GM23338 (cell line): Measurements from ENCODE around the gene LYZ. TPM values are rescaled to one million over a fixed set of nuclear protein-coding genes. Genes with fewer than 3 reads are reported as not detected.

Experiments
- ATAC-seq: fragments of 200-7000 bp; cut with Tn5 transposase; 3 replicates; pipeline ENCODE4 v1.9.1; 2020
- DNase-seq: peaks from one replicate; pipeline ENCODE4 v3.0.0-alpha.2; 2015; ENCODE audit warnings: low spot score
- H2AFZ ChIP-seq: fragments of 200-600 bp; sonication (generic); 2 replicates; pipeline ENCODE4 v1.8.0; 2016; ENCODE audit warnings: antibody characterized with exemption, mild to moderate bottlenecking, moderate library complexity
- H3F3A ChIP-seq: fragments of 200-600 bp; sonication (generic); replicated peaks from 2 replicates; pipeline ENCODE4 v1.8.0; 2017; ENCODE audit warnings: antibody characterized with exemption, mixed run types, low read depth
- H3K27ac ChIP-seq: fragments of 200-600 bp; sonication (generic); 2 replicates; pipeline ENCODE4 v1.6.1; 2016; ENCODE audit warnings: low read depth
- H3K27me3 ChIP-seq: fragments of 200-600 bp; sonication (generic); 2 replicates; pipeline ENCODE4 v1.8.0; 2016; ENCODE audit warnings: mild to moderate bottlenecking, mixed run types, moderate library complexity; ENCODE audit not compliant: insufficient read depth
- H3K36me3 ChIP-seq: fragments of 200-600 bp; sonication (generic); 2 replicates; pipeline ENCODE4 v1.8.0; 2016; ENCODE audit warnings: mild to moderate bottlenecking; ENCODE audit not compliant: insufficient read depth
- H3K4me1 ChIP-seq: fragments of 200-600 bp; sonication (generic); 2 replicates; pipeline ENCODE4 v1.8.0; 2016; ENCODE audit warnings: mild to moderate bottlenecking, moderate library complexity; ENCODE audit not compliant: insufficient read depth
- H3K4me2 ChIP-seq: fragments of 200-600 bp; sonication (generic); 2 replicates; pipeline ENCODE4 v1.7.1; 2017; ENCODE audit warnings: mixed run types
- H3K4me3 ChIP-seq: fragments of 200-600 bp; sonication (generic); 2 replicates; pipeline ENCODE4 v1.6.1; 2016; ENCODE audit warnings: mixed run types
- H3K79me2 ChIP-seq: fragments of 200-600 bp; sonication (generic); replicated peaks from 2 replicates; pipeline ENCODE4 v1.8.0; 2017; ENCODE audit warnings: mild to moderate bottlenecking; ENCODE audit not compliant: insufficient read depth
- H3K9me2 ChIP-seq: fragments of 200-600 bp; sonication (generic); 2 replicates; pipeline ENCODE4 v1.8.0; 2017; ENCODE audit not compliant: insufficient read depth
- H4K20me1 ChIP-seq: fragments of 200-600 bp; sonication (generic); replicated peaks from 2 replicates; pipeline ENCODE4 v1.8.0; 2017; ENCODE audit warnings: mild to moderate bottlenecking; ENCODE audit not compliant: insufficient read depth
- H3K27ac Mint-ChIP-seq: 2 replicates; pipeline ENCODE4 v1.8.0; 2020; ENCODE audit warnings: inconsistent platforms, mild to moderate bottlenecking, moderate library complexity, mixed read lengths
- H3K27me3 Mint-ChIP-seq: 3 replicates; pipeline ENCODE4 v1.8.0; 2022; ENCODE audit warnings: low read depth, mild to moderate bottlenecking, moderate library complexity, mixed read lengths, inconsistent platforms; ENCODE audit not compliant: insufficient read depth, poor library complexity
- H3K36me3 Mint-ChIP-seq: 3 replicates; pipeline ENCODE4 v1.8.0; 2021; ENCODE audit warnings: low read depth, mild to moderate bottlenecking, inconsistent platforms, moderate library complexity, mixed read lengths
- H3K4me1 Mint-ChIP-seq: 3 replicates; pipeline ENCODE4 v1.8.0; 2020; ENCODE audit warnings: mild to moderate bottlenecking, inconsistent platforms, mixed read lengths
- H3K4me3 Mint-ChIP-seq: 3 replicates; pipeline ENCODE4 v1.8.0; 2021; ENCODE audit warnings: moderate library complexity, mild to moderate bottlenecking, inconsistent platforms, mixed read lengths
- H3K9me3 Mint-ChIP-seq: 3 replicates; pipeline ENCODE4 v1.8.0; 2020; ENCODE audit warnings: moderate library complexity, mild to moderate bottlenecking, inconsistent platforms, mixed read lengths
- CREB1 ChIP-seq: fragments of 250-450 bp; sonication (Bioruptor Pico); IDR thresholded peaks from 2 replicates; pipeline ENCODE4 v1.5.0; 2020; ENCODE audit warnings: low read depth, mild to moderate bottlenecking, moderate library complexity
- EZH2phosphoT487 ChIP-seq: fragments of 200-600 bp; sonication (generic); IDR thresholded peaks from one replicate; pipeline ENCODE4 v1.8.1; 2018; ENCODE audit warnings: antibody characterized with exemption; ENCODE audit not compliant: unreplicated experiment
- NANOG ChIP-seq: IDR thresholded peaks from 2 replicates; pipeline ENCODE4 v1.6.1; 2016; ENCODE audit warnings: antibody characterized with exemption, borderline replicate concordance
- POLR2AphosphoS5 ChIP-seq: IDR thresholded peaks from 2 replicates; pipeline ENCODE4 v1.6.1; 2016; ENCODE audit warnings: antibody characterized with exemption, low read depth
- ZNF114 ChIP-seq: fragments of 250-450 bp; sonication (Bioruptor Pico); IDR thresholded peaks from 2 replicates; pipeline ENCODE4 v1.5.0; 2020; ENCODE audit warnings: mild to moderate bottlenecking, moderate library complexity
- ZNF331 ChIP-seq: fragments of 250-450 bp; sonication (Bioruptor Pico); IDR thresholded peaks from 2 replicates; pipeline ENCODE4 v1.5.0; 2020; ENCODE audit warnings: low read depth, mild to moderate bottlenecking, moderate library complexity
- polyA plus RNA-seq: library from polyadenylated mRNA; unstranded; fragments of >200 nt; fragmentation: Nextera tagmentation; extraction: Ambion mirVana; gene quantifications from 2 replicates; pipeline ENCODE4 v1.2.1, GENCODE V29; 2016
- total RNA-seq: library from RNA; depleted of rRNA; stranded (reverse); fragments of >200 nt; shearing (Covaris generic); gene quantifications from 2 replicates; pipeline ENCODE4 v1.2.3, GENCODE V29; 2014
- TF ChIP-seq, protein P1 (sequence below): IDR thresholded peaks from one replicate; pipeline ENCODE4 v1.6.1; 2018; ENCODE audit warnings: antibody characterized with exemption; ENCODE audit not compliant: unreplicated experiment
- TF ChIP-seq, protein P2 (sequence below): fragments of 250-450 bp; sonication (Bioruptor Pico); IDR thresholded peaks from 2 replicates; pipeline ENCODE4 v1.5.0; 2020; ENCODE audit warnings: mild to moderate bottlenecking, moderate library complexity
- TF ChIP-seq, protein P3 (sequence below), 2 experiments: fragments of 200-600 bp in 1 of 2; sonication (generic) in 1 of 2; conservative IDR thresholded peaks; 2 replicates each; pipeline versions ENCODE4 v1.5.1 to v1.6.1; 2016 to 2017; ENCODE audit warnings: antibody characterized with exemption in 2 of 2, low read depth in 2 of 2, mild to moderate bottlenecking in 2 of 2, moderate library complexity in 1 of 2

Gene LYZ
- total and polyA plus RNA-seq, 2 experiments from 2014 or later = not detected

DNA sequence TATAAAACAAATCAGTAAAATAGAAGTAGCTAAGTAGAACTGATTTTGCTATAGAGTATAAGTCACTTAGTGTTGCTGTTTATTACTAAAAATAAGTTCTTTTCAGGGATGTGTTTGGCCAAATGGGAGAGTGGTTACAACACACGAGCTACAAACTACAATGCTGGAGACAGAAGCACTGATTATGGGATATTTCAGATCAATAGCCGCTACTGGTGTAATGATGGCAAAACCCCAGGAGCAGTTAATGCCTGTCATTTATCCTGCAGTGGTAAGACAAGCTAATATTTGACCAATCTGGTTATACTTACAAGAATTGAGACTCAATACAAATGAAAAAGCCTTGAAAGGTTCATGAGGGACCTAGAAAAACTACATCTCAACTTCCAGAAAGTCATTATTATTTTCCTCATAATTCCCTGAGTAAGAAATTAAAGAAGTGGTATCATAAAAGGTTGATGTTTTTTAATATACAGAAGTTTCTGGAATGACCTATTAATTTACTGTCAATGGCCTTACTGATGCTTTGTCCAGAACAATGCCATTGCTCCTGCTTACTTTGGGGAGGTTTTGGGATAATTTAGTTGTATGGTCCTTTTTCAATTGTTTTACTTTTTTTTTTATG is 1.9 kb downstream of the LYZ start:
- H3K79me2 ChIP-seq = no peaks in the 10 kb centered on the region
- H3K27me3 ChIP-seq = no peaks in the 10 kb centered on the region
- TF ChIP-seq CREB1 (CRISPR knock-in tag) = no peak
- TF ChIP-seq, protein P1, sequence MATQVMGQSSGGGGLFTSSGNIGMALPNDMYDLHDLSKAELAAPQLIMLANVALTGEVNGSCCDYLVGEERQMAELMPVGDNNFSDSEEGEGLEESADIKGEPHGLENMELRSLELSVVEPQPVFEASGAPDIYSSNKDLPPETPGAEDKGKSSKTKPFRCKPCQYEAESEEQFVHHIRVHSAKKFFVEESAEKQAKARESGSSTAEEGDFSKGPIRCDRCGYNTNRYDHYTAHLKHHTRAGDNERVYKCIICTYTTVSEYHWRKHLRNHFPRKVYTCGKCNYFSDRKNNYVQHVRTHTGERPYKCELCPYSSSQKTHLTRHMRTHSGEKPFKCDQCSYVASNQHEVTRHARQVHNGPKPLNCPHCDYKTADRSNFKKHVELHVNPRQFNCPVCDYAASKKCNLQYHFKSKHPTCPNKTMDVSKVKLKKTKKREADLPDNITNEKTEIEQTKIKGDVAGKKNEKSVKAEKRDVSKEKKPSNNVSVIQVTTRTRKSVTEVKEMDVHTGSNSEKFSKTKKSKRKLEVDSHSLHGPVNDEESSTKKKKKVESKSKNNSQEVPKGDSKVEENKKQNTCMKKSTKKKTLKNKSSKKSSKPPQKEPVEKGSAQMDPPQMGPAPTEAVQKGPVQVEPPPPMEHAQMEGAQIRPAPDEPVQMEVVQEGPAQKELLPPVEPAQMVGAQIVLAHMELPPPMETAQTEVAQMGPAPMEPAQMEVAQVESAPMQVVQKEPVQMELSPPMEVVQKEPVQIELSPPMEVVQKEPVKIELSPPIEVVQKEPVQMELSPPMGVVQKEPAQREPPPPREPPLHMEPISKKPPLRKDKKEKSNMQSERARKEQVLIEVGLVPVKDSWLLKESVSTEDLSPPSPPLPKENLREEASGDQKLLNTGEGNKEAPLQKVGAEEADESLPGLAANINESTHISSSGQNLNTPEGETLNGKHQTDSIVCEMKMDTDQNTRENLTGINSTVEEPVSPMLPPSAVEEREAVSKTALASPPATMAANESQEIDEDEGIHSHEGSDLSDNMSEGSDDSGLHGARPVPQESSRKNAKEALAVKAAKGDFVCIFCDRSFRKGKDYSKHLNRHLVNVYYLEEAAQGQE = no peak
- TF ChIP-seq POLR2AphosphoS5 = no peak
- TF ChIP-seq, protein P2, sequence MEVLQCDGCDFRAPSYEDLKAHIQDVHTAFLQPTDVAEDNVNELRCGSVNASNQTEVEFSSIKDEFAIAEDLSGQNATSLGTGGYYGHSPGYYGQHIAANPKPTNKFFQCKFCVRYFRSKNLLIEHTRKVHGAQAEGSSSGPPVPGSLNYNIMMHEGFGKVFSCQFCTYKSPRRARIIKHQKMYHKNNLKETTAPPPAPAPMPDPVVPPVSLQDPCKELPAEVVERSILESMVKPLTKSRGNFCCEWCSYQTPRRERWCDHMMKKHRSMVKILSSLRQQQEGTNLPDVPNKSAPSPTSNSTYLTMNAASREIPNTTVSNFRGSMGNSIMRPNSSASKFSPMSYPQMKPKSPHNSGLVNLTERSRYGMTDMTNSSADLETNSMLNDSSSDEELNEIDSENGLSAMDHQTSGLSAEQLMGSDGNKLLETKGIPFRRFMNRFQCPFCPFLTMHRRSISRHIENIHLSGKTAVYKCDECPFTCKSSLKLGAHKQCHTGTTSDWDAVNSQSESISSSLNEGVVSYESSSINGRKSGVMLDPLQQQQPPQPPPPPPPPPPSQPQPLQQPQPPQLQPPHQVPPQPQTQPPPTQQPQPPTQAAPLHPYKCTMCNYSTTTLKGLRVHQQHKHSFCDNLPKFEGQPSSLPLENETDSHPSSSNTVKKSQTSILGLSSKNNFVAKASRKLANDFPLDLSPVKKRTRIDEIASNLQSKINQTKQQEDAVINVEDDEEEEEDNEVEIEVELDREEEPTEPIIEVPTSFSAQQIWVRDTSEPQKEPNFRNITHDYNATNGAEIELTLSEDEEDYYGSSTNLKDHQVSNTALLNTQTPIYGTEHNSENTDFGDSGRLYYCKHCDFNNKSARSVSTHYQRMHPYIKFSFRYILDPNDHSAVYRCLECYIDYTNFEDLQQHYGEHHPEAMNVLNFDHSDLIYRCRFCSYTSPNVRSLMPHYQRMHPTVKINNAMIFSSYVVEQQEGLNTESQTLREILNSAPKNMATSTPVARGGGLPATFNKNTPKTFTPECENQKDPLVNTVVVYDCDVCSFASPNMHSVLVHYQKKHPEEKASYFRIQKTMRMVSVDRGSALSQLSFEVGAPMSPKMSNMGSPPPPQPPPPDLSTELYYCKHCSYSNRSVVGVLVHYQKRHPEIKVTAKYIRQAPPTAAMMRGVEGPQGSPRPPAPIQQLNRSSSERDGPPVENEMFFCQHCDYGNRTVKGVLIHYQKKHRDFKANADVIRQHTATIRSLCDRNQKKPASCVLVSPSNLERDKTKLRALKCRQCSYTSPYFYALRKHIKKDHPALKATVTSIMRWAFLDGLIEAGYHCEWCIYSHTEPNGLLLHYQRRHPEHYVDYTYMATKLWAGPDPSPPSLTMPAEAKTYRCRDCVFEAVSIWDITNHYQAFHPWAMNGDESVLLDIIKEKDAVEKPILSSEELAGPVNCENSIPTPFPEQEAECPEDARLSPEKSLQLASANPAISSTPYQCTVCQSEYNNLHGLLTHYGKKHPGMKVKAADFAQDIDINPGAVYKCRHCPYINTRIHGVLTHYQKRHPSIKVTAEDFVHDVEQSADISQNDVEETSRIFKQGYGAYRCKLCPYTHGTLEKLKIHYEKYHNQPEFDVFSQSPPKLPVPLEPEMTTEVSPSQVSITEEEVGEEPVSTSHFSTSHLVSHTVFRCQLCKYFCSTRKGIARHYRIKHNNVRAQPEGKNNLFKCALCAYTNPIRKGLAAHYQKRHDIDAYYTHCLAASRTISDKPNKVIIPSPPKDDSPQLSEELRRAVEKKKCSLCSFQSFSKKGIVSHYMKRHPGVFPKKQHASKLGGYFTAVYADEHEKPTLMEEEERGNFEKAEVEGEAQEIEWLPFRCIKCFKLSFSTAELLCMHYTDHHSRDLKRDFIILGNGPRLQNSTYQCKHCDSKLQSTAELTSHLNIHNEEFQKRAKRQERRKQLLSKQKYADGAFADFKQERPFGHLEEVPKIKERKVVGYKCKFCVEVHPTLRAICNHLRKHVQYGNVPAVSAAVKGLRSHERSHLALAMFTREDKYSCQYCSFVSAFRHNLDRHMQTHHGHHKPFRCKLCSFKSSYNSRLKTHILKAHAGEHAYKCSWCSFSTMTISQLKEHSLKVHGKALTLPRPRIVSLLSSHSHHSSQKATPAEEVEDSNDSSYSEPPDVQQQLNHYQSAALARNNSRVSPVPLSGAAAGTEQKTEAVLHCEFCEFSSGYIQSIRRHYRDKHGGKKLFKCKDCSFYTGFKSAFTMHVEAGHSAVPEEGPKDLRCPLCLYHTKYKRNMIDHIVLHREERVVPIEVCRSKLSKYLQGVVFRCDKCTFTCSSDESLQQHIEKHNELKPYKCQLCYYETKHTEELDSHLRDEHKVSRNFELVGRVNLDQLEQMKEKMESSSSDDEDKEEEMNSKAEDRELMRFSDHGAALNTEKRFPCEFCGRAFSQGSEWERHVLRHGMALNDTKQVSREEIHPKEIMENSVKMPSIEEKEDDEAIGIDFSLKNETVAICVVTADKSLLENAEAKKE (CRISPR knock-in tag) = no peak
- TF ChIP-seq NANOG = no peak
- TF ChIP-seq, protein P3, sequence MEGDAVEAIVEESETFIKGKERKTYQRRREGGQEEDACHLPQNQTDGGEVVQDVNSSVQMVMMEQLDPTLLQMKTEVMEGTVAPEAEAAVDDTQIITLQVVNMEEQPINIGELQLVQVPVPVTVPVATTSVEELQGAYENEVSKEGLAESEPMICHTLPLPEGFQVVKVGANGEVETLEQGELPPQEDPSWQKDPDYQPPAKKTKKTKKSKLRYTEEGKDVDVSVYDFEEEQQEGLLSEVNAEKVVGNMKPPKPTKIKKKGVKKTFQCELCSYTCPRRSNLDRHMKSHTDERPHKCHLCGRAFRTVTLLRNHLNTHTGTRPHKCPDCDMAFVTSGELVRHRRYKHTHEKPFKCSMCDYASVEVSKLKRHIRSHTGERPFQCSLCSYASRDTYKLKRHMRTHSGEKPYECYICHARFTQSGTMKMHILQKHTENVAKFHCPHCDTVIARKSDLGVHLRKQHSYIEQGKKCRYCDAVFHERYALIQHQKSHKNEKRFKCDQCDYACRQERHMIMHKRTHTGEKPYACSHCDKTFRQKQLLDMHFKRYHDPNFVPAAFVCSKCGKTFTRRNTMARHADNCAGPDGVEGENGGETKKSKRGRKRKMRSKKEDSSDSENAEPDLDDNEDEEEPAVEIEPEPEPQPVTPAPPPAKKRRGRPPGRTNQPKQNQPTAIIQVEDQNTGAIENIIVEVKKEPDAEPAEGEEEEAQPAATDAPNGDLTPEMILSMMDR (conservative IDR thresholded peaks at IDR 0.05; ENCODE audit: low read depth in 2 of 2) = no peak
- no peak for TF ChIP-seq ZNF114 (CRISPR knock-in tag)
- no peak for TF ChIP-seq ZNF331
- no peak for TF ChIP-seq EZH2phosphoT487
- ATAC-seq (no peak), DNase-seq (no peak)
- no peak overlapping the region for H3K4me2 ChIP-seq
- H3K4me3 ChIP-seq = no peak overlapping the region
- Mint-ChIP-seq H3K4me3 (no peak overlapping the region), H3K27ac (no peak overlapping the region), H3K4me1 (peaks cover 14% of the 10 kb centered on the region), H3K27me3 (no peaks in the 10 kb centered on the region), H3K9me3 (no peaks in the 10 kb centered on the region), H3K36me3 (no peaks in the 10 kb centered on the region)
- H3F3A ChIP-seq = no peaks in the 10 kb centered on the region
- H3K4me1 ChIP-seq = no peaks in the 10 kb centered on the region
- H3K27ac ChIP-seq = no peak overlapping the region
- no peak overlapping the region for H2AFZ ChIP-seq
- no peaks in the 10 kb centered on the region for H3K9me2 ChIP-seq
- no peaks in the 10 kb centered on the region for H4K20me1 ChIP-seq
- H3K36me3 ChIP-seq = no peaks in the 10 kb centered on the region
